Measurements from ENCODE around the gene SEC14L1.
"Not testable (repeated sequence)": the region's sequence is repeated elsewhere in the genome, so short reads cannot be mapped to it uniquely, and the experiment has no call there.

SEC14L1 gene

DNA sequence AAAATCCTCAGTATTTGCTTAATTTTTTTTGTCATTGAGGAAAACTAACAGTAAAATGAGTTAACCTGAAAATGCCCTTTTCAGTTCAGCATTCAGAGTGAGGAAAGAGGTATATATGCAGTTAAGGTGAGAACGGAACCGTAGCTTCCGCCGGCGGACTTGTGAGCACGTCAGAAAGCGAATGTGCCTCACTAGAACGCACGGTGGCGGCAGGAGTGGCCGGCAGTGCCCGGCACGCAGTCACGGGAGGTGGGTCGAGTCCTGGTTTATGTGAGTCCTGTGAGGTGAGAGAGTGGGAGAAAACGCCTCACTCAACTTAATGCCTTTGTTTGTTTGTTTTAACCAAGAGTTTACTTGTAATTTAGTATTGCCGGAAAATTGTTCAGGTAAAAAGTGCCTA, 6.1 kb downstream of the SEC14L1 start:
- no peak for DNase-seq (ENCODE audit: low read depth)
- peak overlapping the region; percentile 35 for H3K4me3 ChIP-seq (ENCODE audit: low read depth, low read length)
- TF ChIP-seq, protein P1, sequence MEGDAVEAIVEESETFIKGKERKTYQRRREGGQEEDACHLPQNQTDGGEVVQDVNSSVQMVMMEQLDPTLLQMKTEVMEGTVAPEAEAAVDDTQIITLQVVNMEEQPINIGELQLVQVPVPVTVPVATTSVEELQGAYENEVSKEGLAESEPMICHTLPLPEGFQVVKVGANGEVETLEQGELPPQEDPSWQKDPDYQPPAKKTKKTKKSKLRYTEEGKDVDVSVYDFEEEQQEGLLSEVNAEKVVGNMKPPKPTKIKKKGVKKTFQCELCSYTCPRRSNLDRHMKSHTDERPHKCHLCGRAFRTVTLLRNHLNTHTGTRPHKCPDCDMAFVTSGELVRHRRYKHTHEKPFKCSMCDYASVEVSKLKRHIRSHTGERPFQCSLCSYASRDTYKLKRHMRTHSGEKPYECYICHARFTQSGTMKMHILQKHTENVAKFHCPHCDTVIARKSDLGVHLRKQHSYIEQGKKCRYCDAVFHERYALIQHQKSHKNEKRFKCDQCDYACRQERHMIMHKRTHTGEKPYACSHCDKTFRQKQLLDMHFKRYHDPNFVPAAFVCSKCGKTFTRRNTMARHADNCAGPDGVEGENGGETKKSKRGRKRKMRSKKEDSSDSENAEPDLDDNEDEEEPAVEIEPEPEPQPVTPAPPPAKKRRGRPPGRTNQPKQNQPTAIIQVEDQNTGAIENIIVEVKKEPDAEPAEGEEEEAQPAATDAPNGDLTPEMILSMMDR (IDR thresholded peaks at IDR 0.05; ENCODE audit: low read depth, low read length, missing control alignments): peak; percentile 21

DNA sequence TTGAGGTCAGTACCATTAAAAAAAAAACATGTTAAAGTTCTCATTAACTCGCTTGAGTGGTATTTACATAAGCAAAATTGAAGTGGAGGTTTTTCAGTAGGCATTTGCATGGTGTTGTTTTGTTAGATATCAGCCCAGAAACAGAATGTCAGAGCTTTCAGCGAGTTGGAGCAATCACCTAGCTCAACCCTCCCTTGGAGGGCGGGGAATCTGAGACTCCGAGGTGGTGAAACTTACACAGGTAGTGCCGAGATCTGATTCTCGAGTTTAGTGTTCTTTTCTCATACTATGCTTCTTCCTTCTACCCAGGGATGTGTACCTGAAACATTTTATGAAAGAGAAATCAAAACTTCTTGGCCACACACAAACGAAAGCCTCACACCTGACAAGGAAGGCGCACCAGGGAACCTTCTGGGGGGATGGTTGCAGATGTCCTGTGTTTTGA, 6.6 kb downstream of the SEC14L1 start:
- TF ChIP-seq, protein P1 (IDR thresholded peaks at IDR 0.05; ENCODE audit: low read depth, low read length, missing control alignments): no peak
- DNase-seq (ENCODE audit: low read depth): peak; percentile 84
- H3K4me3 ChIP-seq (ENCODE audit: low read depth, low read length): no peak overlapping the region; the same call in 1 of the 2 replicates

DNA sequence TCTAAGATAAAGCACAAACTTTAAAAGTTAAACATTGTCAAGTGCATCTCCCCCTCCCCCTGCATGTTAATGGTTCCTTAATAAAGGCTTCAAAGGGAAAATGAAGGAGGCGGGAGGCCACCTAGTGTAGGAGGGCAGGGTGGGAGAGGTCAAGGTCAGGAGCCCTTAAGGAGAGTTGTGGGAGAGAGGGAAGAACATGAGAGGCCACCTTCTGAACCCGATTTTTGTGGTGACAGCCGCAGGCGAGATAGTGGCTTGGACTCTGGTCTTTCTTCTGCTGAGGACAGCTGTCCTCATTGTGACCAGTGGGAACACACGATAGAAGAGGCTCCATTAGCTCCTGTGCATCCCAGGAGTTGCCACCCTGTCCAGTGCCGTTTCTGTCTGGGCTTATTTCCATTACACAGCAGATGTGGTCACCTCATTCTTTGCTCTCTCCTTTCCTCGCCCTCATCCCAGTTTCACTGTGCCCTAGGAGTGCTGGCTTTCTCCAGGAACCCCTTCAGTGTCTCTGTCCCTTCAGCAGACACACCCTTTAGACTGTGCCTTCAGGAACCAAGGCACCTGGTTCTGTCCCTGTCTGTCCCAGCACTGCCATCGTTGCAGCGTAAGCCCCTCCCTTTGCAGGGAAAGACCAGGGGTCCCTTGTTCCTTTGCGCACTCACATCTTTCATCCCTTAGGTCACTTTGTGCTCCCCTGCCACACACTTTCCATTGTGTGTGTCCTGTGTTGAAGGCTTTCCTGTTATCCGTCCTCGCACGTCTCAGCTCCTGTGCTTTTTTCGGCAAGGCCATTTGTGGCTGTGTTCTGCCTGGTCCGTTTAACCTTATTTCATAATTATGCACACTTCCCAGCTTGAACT, 7.5 kb downstream of the SEC14L1 start:
- TF ChIP-seq, protein P1 (IDR thresholded peaks at IDR 0.05; ENCODE audit: low read depth, low read length, missing control alignments): no peak
- DNase-seq (ENCODE audit: low read depth): no peak
- no peak overlapping the region for H3K4me3 ChIP-seq (ENCODE audit: low read depth, low read length)

DNA sequence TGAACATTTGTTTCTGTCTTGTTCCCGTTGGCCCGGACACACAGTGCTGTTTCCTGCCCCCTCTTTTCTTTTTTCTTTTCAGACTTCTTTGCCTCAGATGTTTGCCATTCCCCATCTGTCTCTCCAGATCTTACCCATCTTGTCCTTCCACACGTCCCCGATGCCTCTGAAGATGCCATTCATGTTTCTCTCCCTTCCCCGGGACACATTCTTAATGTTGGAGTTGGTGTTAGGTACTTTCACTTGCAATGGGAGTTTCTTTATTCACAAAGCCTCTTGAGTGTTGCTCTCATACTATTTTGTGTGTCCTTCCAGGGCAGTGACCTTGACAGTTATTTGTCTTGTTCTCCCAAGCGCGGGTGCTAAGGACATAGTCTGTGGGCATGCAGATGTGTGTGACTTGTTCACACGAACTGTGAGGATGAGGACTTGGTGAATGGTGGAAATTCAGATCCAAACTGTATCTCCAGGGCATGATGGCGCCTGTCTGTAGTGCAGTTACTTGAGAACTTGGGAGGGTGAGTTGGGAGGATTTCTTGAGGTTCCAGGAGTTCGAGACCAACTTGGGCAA, 8.3 kb downstream of the SEC14L1 start:
- TF ChIP-seq, protein P1 (IDR thresholded peaks at IDR 0.05; ENCODE audit: low read depth, low read length, missing control alignments): no peak
- DNase-seq (ENCODE audit: low read depth): no peak
- H3K4me3 ChIP-seq (ENCODE audit: low read depth, low read length): no peak overlapping the region

DNA sequence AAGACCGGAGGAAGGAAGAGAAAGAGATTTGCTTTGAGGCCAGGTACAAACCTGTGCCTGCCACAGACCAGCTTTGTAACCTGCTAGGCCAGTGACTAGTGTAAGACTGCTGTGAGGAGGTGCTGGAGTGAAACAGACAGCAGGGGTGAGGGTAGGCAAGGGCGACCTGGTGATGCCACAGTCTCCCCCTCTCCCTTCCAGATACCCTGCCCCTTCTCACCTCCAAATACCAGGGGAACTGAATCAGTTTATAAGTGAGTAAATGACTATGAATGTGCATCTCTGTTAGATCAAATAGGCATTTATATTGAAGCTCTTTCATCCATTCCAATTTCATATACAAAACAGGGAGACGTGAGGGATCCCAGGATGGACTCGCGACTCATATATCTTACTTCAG, 9.4 kb downstream of the SEC14L1 start:
- H3K4me3 ChIP-seq (ENCODE audit: low read depth, low read length): no peak overlapping the region
- TF ChIP-seq, protein P1 (IDR thresholded peaks at IDR 0.05; ENCODE audit: low read depth, low read length, missing control alignments): no peak
- DNase-seq (ENCODE audit: low read depth): no peak

DNA sequence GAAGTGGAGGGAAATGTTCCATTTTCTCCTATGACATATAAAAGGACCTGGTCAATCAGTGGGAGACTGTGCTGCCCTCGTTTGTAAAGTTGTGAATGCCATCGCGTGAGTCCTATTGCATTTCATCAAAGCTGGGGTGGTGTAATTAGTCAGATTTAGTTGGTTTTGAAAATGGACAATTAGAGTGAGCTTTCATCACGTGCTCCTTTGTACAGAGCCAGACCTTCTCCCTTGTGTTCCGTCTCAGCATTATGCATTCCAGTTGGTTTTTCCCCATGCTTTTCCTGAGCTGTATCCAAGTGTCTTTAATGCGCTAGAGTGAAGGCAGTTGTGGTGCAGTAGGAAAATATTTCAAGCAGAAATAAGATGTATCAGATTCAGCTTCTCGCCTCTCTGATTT, 10.4 kb downstream of the SEC14L1 start:
- no peak overlapping the region for H3K4me3 ChIP-seq (ENCODE audit: low read depth, low read length)
- DNase-seq (ENCODE audit: low read depth): no peak
- TF ChIP-seq, protein P1 (IDR thresholded peaks at IDR 0.05; ENCODE audit: low read depth, low read length, missing control alignments): no peak

DNA sequence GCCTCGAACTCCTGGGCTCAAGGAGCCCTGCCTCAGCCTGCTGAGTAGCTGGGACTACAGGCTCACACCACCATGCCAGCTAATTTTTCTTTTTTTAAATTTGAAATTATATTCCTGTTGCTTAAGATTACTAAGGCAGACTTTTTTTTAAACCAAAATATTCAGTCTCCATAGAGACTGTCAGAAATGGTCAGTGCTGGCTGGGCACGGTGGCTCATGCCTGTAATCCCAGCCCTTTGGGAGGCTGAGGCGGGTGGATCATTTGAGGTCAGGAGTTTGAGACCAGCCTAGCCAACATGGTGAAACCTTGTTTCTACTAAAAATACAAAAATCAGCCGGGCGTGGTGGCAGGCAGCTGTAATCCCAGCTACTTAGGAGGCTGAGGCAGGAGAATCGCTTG, 11.3 kb downstream of the SEC14L1 start:
- not testable (repeated sequence) for DNase-seq (ENCODE audit: low read depth); H3K4me3 ChIP-seq (ENCODE audit: low read depth, low read length)

Data from GM12864 (cell line).